ENCODE data around the gene CAMSAP1. TPM values are rescaled to one million over a fixed set of nuclear protein-coding genes. Genes with fewer than 3 reads are reported as not detected.
"Not testable (repeated sequence)": the region's sequence is repeated elsewhere in the genome, so short reads cannot be mapped to it uniquely, and the experiment has no call there.

CAMSAP1 gene, protein sequence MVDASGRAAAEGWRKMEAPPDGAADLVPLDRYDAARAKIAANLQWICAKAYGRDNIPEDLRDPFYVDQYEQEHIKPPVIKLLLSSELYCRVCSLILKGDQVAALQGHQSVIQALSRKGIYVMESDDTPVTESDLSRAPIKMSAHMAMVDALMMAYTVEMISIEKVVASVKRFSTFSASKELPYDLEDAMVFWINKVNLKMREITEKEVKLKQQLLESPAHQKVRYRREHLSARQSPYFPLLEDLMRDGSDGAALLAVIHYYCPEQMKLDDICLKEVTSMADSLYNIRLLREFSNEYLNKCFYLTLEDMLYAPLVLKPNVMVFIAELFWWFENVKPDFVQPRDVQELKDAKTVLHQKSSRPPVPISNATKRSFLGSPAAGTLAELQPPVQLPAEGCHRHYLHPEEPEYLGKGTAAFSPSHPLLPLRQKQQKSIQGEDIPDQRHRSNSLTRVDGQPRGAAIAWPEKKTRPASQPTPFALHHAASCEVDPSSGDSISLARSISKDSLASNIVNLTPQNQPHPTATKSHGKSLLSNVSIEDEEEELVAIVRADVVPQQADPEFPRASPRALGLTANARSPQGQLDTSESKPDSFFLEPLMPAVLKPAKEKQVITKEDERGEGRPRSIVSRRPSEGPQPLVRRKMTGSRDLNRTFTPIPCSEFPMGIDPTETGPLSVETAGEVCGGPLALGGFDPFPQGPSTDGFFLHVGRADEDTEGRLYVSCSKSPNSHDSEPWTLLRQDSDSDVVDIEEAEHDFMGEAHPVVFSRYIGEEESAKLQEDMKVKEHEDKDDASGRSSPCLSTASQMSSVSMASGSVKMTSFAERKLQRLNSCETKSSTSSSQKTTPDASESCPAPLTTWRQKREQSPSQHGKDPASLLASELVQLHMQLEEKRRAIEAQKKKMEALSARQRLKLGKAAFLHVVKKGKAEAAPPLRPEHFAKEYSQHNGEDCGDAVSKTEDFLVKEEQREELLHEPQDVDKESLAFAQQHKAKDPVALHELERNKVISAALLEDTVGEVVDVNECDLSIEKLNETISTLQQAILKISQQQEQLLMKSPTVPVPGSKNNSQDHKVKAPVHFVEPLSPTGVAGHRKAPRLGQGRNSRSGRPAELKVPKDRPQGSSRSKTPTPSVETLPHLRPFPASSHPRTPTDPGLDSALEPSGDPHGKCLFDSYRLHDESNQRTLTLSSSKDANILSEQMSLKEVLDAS (N-terminal part only)
- 19.8 TPM for polyA plus RNA-seq (2013, experiment 1 of 2; ENCODE audit: insufficient read length)
- polyA plus RNA-seq (2013, experiment 2 of 2; ENCODE audit: insufficient read length): 17.0 TPM

- DNase-seq: peak; percentile 90
Observed at GRCh38 chr9:135907431-135908092, at the start of gene CAMSAP1. Gene CAMSAP1, minus strand, starts transcription at chr9:135907546. Its CDS starts 387 bp downstream, at chr9:135907159.

DNA sequence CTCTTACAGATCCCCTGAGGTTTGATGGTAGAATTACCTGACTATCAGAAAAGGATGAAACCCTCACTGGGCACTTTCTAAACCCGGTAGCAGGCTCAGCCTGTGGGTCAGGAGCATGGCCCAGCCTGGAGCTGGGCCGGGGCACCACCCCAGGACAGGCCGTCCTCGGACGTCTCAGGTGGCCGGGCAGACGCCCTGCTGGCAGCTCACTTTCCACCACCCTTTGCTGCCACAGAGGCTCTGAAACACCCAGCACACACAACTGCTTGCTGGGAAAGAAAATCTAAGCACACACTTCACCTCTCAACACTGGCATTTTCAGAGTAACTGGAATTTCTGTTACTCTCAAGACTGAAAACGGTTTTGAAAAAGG lies 49.4 kb upstream of the CAMSAP1 start:
- DNase-seq: no peak

DNA sequence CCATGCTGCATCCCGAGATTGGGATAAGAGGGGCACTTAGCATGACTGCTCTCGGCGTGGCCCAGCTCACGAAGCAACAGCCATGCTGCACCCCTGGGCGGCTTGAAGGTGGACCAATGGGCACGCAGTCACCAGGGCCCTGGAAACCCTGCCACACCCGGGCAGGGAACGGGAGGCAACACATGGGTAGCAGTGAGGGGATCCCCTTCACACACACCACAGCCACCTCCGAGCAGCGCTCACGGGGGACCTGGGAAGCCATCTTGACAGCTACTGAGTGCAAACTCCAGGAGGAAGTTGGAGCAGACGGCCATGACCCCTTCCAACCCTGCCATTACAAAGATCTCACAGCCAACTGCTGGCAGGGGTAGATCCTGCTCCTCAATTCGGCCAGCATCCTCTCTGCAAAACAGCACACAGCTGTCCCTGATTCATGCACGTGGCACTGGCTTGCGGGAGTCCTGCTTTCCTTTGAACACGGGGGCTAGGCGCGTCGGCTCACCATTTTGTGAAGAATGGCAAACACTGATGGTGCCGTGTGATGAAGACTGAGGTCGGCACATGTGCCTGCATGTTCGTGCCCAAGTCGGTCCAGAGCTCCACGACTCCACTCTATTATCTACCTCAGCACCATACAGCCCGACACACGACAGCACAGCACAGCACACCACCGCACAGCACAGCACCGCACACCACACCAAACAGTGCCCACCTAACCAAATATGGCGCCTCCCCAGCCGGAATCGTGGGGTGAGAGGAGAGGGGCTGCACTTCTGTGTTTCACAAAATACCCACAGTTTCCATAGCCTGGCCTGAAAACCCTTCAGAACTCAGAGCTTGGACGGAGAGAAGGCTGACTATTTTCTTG lies 48.8 kb upstream of the CAMSAP1 start:
- no peak for DNase-seq

DNA sequence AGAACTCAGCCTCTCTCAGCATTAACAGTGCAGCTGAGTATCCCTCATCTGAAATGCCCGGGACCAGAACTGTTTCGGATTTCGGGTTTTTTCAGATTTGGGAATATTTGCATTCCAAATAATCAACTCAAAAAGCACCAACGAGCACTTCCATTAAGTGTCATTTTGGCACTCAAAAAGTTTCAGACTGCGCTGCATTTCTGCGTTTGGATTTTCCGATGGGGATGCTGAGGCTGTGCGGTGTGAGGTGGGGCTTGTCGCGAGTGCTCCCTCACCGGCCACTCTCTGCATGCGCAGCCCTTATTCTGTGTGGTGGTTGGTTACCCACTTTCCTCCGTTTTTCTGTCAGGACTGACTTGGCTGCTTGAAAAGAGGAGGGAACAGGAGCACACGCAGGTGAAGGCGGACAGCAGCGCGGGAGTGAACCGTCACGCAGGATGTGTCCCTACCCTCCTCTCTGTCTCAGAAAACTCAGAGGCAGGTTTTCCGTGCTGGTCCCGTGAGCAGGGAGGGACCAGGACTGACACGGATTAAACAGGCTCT lies 45.4 kb upstream of the CAMSAP1 start:
- DNase-seq: no peak

- DNase-seq: no peak
Observed at GRCh38 chr9:135951889-135952663, 44.7 kb upstream of the CAMSAP1 start.

DNA sequence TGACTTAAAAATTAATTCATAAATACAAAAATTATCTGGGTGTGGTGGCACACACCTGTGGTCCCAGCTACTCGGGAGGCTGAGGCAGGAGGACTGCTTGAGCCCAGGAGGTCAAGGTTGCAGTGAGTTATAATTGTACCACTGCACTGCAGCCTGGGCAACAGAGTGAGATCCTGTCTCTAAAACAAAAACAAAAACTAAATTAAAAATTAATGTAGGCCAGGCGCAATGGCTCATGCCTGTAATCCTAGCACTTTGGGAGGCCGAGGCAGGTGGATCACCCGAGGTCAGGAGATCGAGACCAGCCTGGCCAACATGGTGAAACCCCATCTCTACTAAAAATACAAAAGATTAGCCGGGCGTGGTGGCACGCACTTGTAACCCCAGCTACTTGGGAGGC lies 44.0 kb upstream of the CAMSAP1 start:
- DNase-seq: not testable (repeated sequence)

GRCh38 chr9:135950841-135951240 lies 43.5 kb upstream of the CAMSAP1 start:
- not testable (repeated sequence) for DNase-seq

GRCh38 chr9:135950135-135950682 lies 42.9 kb upstream of the CAMSAP1 start:
- no peak for DNase-seq

DNA sequence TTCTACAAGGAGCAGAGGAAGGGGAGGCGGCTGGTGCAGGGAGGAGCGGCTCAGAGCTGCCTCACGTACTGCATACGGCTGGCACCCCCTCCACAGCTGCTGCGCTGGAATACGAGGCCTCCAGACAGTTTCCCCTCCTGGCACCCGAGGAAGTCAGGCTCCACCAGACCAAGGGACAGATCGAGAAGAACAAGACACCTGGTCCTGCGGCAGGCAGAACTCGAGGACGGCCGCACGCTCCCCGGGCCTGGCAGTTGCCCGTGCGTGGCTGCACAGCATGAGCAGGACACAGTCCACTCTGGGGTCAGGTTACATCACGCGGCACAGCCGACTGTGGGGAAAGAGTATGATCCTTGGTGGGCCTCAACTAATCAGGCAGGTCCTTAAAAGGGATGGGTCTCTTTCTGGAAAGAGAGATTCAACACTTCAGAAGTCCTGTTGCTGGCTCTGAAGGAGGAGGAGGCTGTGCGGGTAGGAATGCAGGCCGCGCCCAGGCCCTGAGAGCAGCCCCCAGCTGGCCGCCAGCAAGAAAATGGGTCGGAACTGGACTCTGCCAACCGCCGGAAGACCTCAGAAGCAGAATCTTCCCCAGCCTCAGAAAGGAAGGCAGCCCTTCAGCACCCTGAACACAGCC lies 42.3 kb upstream of the CAMSAP1 start:
- no peak for DNase-seq

DNA sequence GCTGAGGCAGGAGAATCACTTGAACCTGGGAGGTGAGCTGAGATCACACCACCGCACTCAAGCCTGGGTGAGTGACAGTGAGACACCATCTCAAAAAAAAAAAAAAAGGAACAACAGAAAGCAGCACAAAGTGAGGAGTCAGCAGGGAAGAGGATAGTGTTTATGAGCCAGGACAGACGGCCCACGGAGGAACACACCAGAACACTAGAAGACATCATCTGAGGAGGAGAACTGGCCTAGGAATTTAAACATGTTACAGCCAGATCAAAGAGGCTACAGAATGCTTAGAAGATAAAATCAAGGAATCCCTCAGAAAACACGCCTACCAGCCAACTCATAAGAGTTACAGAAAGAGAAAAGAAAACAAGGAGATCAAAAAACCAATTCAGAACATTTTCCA lies 41.6 kb upstream of the CAMSAP1 start:
- no peak for DNase-seq

GRCh38 chr9:135948446-135948845 lies 41.1 kb upstream of the CAMSAP1 start:
- DNase-seq: no peak

- no peak for DNase-seq
Observed at GRCh38 chr9:135947582-135947981, 40.2 kb upstream of the CAMSAP1 start.

GRCh38 chr9:135947105-135947504 lies 39.8 kb upstream of the CAMSAP1 start:
- DNase-seq: not testable (repeated sequence)

- DNase-seq: no peak
Observed at GRCh38 chr9:135946392-135946994, 39.1 kb upstream of the CAMSAP1 start.

GRCh38 chr9:135945969-135946368 lies 38.6 kb upstream of the CAMSAP1 start:
- DNase-seq: no peak

GRCh38 chr9:135944444-135945252 lies 37.3 kb upstream of the CAMSAP1 start:
- DNase-seq: no peak

DNA sequence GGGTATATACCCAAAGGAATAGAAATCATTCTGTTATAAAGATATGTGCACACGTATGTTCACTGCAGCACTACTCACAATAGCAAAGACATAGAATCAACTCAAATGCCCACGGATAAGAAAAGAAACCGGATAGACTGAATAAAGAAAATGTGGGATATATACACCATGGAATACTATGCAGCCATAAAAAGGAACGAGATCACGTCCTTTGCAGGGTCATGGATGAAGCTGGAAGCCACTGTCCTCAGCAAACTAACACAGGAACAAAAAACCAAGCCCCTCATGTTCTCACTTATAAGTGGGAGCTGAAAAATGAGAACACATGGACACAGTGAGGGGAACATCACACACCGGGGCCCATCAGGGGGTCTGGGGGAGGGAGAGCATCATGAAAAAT lies 36.3 kb upstream of the CAMSAP1 start:
- not testable (repeated sequence) for DNase-seq

Measured in fibroblast of skin of back (primary cell).